ENCODE measurements around the gene PDP2. TPM values are rescaled to one million over a fixed set of nuclear protein-coding genes. Genes with fewer than 3 reads are reported as not detected.

PDP2 gene
- total RNA-seq, 2 experiments from 2014 or later: 3.3 to 5.9 TPM

GRCh38 chr16:66881014-66881417, 701 bp downstream of the PDP2 start:
- intact Hi-C loops (cut with DNase I, micrococcal nuclease): loop anchor here in 1 of 2 experiments (5.0 kb wide), 1 partner anchor 51 kb away; the partner anchor contains the start of gene CIAO2B

GRCh38 chr16:66881560-66881959, 1.2 kb downstream of the PDP2 start:
- peak overlapping the region; percentile 100 for H3K4me3 Mint-ChIP-seq
- H3K9me3 Mint-ChIP-seq: no peaks in the 10 kb centered on the region
- no peak overlapping the region for H3K27ac ChIP-seq (ENCODE audit: low read depth in 1 of 2, low read length in 2 of 2)
- TF ChIP-seq CTCF (IDR thresholded peaks at IDR 0.05): no peak
- H3K4me1 ChIP-seq (ENCODE audit: insufficient read depth, low read length): peaks cover 32% of the 10 kb centered on the region
- H3K4me3 ChIP-seq (ENCODE audit: low read length): no peak overlapping the region
- peaks cover 27% of the 10 kb centered on the region for H3K36me3 Mint-ChIP-seq (ENCODE audit: low read depth)
- H3K4me1 Mint-ChIP-seq (ENCODE audit: low read depth): peaks cover 41% of the 10 kb centered on the region
- no peak overlapping the region for H3K27ac Mint-ChIP-seq
- no peak for ATAC-seq (ENCODE audit: poor library complexity)
- DNase-seq: no peak
- intact Hi-C loops (cut with DNase I, micrococcal nuclease): loop anchor here in 1 of 2 experiments (5.0 kb wide), 1 partner anchor 51 kb away; the partner anchor contains the start of gene CIAO2B
- ChIA-PET CTCF (interaction anchor here (1.2 to 3.2 kb wide), 4 partner anchors 8 to 137 kb away, joined by 3 to 20 read pairs (median 10); partner anchors contain the start of gene NAE1), POLR2A (interaction anchor here (1.5 to 2.5 kb wide), 3 partner anchors 14 to 51 kb away, joined by 4 to 27 read pairs (median 7); partner anchors contain the start of gene NAE1)
- no peaks in the 10 kb centered on the region for H3K27me3 ChIP-seq (ENCODE audit: control insufficient read depth in 1 of 2, insufficient read depth in 2 of 2, low read length in 2 of 2)
- H3K27me3 Mint-ChIP-seq: no peaks in the 10 kb centered on the region
- H3K36me3 ChIP-seq (ENCODE audit: insufficient read depth, low read length): peaks cover 22% of the 10 kb centered on the region
- H3K9me3 ChIP-seq (ENCODE audit: control insufficient read depth in 1 of 2, insufficient read depth in 1 of 2, low read length in 2 of 2): no peaks in the 10 kb centered on the region

More at GRCh38 chr16:66881014-66881417, 701 bp downstream of the PDP2 start:
- Mint-ChIP-seq H3K27me3 (no peaks in the 10 kb centered on the region), H3K27ac (no peak overlapping the region), H3K36me3 (ENCODE audit: low read depth) (peaks cover 24% of the 10 kb centered on the region), H3K4me1 (ENCODE audit: low read depth) (peaks cover 39% of the 10 kb centered on the region), H3K4me3 (peak overlapping the region; percentile 100), H3K9me3 (no peaks in the 10 kb centered on the region)
- Histone ChIP-seq H3K27ac (ENCODE audit: low read depth in 1 of 2, low read length in 2 of 2) (no peak overlapping the region), H3K4me3 (ENCODE audit: low read length) (peak overlapping the region; percentile 93), H3K9me3 (ENCODE audit: control insufficient read depth in 1 of 2, insufficient read depth in 1 of 2, low read length in 2 of 2) (no peaks in the 10 kb centered on the region), H3K36me3 (ENCODE audit: insufficient read depth, low read length) (peaks cover 21% of the 10 kb centered on the region), H3K27me3 (ENCODE audit: control insufficient read depth in 1 of 2, insufficient read depth in 2 of 2, low read length in 2 of 2) (no peaks in the 10 kb centered on the region), H3K4me1 (ENCODE audit: insufficient read depth, low read length) (peaks cover 32% of the 10 kb centered on the region)
- POLR2A ChIA-PET: interaction anchor here (0.9 to 2.5 kb wide), 10 partner anchors 12 to 346 kb away, joined by 3 to 27 read pairs (median 5); partner anchors contain the start of genes CIAO2B, CKLF, DYNC1LI2 and NAE1
- no peak for TF ChIP-seq CTCF (IDR thresholded peaks at IDR 0.05)
- DNase-seq (no peak), ATAC-seq (ENCODE audit: poor library complexity) (no peak)
- CTCF ChIA-PET: interaction anchor here (1.2 to 3.2 kb wide), 4 partner anchors 8 to 137 kb away, joined by 3 to 20 read pairs (median 10); partner anchors contain the start of gene NAE1

GRCh38 chr16:66881964-66882508, 1.7 kb downstream of the PDP2 start:
- Histone ChIP-seq H3K4me3 (ENCODE audit: low read length) (no peak overlapping the region), H3K9me3 (ENCODE audit: control insufficient read depth in 1 of 2, insufficient read depth in 1 of 2, low read length in 2 of 2) (no peaks in the 10 kb centered on the region), H3K4me1 (ENCODE audit: insufficient read depth, low read length) (peaks cover 32% of the 10 kb centered on the region), H3K27ac (ENCODE audit: low read depth in 1 of 2, low read length in 2 of 2) (no peak overlapping the region), H3K27me3 (ENCODE audit: control insufficient read depth in 1 of 2, insufficient read depth in 2 of 2, low read length in 2 of 2) (no peaks in the 10 kb centered on the region), H3K36me3 (ENCODE audit: insufficient read depth, low read length) (peaks cover 22% of the 10 kb centered on the region)
- intact Hi-C loops (cut with DNase I, micrococcal nuclease): loop anchor here in 1 of 2 experiments (5.0 kb wide), 1 partner anchor 50 kb away; the partner anchor contains the start of gene CIAO2B
- no peak overlapping the region for H3K27ac Mint-ChIP-seq
- ChIA-PET CTCF (interaction anchor here (1.0 to 3.2 kb wide), 5 partner anchors 9 to 136 kb away, joined by 3 to 20 read pairs (median 8); partner anchors contain the start of gene NAE1), POLR2A (interaction anchor here (1.5 to 2.5 kb wide), 3 partner anchors 14 to 51 kb away, joined by 4 to 27 read pairs (median 7); partner anchors contain the start of gene NAE1)
- no peak for ATAC-seq (ENCODE audit: poor library complexity)
- no peaks in the 10 kb centered on the region for H3K9me3 Mint-ChIP-seq
- peaks cover 46% of the 10 kb centered on the region for H3K4me1 Mint-ChIP-seq (ENCODE audit: low read depth)
- H3K36me3 Mint-ChIP-seq (ENCODE audit: low read depth): peaks cover 32% of the 10 kb centered on the region
- peak overlapping the region; percentile 100 for H3K4me3 Mint-ChIP-seq
- DNase-seq: no peak
- no peaks in the 10 kb centered on the region for H3K27me3 Mint-ChIP-seq
- no peak for TF ChIP-seq CTCF (IDR thresholded peaks at IDR 0.05)

All from CD4-positive, alpha-beta T cell (primary cell).